NB4 (cell line): ENCODE data around the gene SH3PXD2A.

Experiments
- MYC ChIP-seq: IDR thresholded peaks from 2 replicates; pipeline ENCODE4 v1.6.1; 2011; ENCODE audit warnings: low read depth, low read length
- POLR2A ChIP-seq: IDR thresholded peaks from 2 replicates; pipeline ENCODE4 v1.6.1; 2011; ENCODE audit warnings: mild to moderate bottlenecking; ENCODE audit not compliant: insufficient read length; ENCODE audit errors: extremely low read depth
- TF ChIP-seq, protein P1 (sequence below): IDR thresholded peaks from one replicate; pipeline ENCODE4 v1.5.1; 2012; ENCODE audit warnings: low read depth, low read length
- TF ChIP-seq, protein P2 (sequence below): IDR thresholded peaks from 2 replicates; pipeline ENCODE4 v1.6.1; 2011; ENCODE audit warnings: low read depth, low read length

DNA sequence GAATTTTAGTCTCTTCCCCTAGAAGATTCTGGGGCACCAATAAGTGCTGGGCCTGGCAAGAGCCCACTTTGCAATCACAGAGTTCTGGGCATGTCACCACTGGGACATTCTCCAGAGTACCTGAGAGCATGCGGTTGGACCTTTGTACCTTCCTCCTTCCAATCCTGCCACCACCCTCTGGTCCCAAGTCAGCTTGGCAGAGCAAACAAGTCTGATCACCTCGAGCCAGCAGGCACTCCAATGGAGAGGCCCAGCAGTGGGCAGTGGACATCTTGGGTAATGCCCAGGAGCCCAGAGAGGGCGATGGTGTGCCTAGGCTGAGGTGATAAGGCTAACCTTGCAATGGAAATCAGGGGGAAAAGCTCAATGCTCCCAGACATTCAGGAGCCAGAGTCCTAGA is 43.4 kb downstream of the SH3PXD2A start:
- TF ChIP-seq, protein P1, sequence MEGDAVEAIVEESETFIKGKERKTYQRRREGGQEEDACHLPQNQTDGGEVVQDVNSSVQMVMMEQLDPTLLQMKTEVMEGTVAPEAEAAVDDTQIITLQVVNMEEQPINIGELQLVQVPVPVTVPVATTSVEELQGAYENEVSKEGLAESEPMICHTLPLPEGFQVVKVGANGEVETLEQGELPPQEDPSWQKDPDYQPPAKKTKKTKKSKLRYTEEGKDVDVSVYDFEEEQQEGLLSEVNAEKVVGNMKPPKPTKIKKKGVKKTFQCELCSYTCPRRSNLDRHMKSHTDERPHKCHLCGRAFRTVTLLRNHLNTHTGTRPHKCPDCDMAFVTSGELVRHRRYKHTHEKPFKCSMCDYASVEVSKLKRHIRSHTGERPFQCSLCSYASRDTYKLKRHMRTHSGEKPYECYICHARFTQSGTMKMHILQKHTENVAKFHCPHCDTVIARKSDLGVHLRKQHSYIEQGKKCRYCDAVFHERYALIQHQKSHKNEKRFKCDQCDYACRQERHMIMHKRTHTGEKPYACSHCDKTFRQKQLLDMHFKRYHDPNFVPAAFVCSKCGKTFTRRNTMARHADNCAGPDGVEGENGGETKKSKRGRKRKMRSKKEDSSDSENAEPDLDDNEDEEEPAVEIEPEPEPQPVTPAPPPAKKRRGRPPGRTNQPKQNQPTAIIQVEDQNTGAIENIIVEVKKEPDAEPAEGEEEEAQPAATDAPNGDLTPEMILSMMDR: no peak
- TF ChIP-seq POLR2A (no peak), MYC (no peak)
- TF ChIP-seq, protein P2, sequence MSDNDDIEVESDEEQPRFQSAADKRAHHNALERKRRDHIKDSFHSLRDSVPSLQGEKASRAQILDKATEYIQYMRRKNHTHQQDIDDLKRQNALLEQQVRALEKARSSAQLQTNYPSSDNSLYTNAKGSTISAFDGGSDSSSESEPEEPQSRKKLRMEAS: no peak
